Astrocyte of the cerebellum (primary cell): ENCODE measurements around the gene PIGL.
A peak's percentile ranks its signal among the peaks of the same experiment; 100 is the strongest.

Experiments
- DNase-seq: peaks from one replicate; pipeline ENCODE4 v3.0.0-alpha.2; 2011; ENCODE audit warnings: low read depth
- H3K4me3 ChIP-seq: 2 replicates; pipeline ENCODE4 v1.5.1; 2011; ENCODE audit warnings: mild to moderate bottlenecking, low read depth, low read length, moderate library complexity
- CTCF ChIP-seq: IDR thresholded peaks from 2 replicates; pipeline ENCODE4 v1.5.1; 2012; ENCODE audit warnings: low read length, low read depth, moderate library complexity, mild to moderate bottlenecking; ENCODE audit errors: missing control alignments
- in situ Hi-C: cut with HindIII; loops from 2 replicates; pipeline ENCODE4 v1.10.0; 2017; ENCODE audit warnings: low sequenced_read_pairs

The PIGL gene

DNA sequence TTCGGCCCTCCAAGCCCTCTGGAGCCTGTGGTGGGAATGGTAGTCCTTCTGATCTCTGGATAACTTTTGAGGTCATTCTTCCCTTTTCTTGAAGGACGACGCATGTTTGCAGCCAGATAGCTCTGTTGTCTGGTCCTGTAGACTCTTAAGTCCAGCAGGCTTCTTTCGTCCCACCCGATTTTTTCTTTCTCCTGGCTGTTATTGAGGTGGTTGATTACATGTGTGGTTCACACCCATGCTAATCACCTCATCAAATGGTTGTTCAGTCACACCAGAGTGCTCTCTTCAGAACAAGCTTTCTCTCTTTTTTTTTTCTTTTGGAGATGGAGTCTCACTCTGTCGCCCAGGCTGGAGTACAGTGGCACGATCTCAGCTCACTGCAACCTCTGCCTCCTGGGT, 30.6 kb downstream of the PIGL start:
- DNase-seq, result no peak
- in situ Hi-C loops, result no loop called here

GRCh38 chr17:16250635-16251034, 33.6 kb downstream of the PIGL start:
- no peak overlapping the region for H3K4me3 ChIP-seq
- DNase-seq, result no peak
- in situ Hi-C loops, result no loop called here
- no peak for TF ChIP-seq CTCF

More for the DNA sequence above, 30.6 kb downstream of the PIGL start:
- H3K4me3 ChIP-seq, result no peak overlapping the region
- no peak for TF ChIP-seq CTCF

DNA sequence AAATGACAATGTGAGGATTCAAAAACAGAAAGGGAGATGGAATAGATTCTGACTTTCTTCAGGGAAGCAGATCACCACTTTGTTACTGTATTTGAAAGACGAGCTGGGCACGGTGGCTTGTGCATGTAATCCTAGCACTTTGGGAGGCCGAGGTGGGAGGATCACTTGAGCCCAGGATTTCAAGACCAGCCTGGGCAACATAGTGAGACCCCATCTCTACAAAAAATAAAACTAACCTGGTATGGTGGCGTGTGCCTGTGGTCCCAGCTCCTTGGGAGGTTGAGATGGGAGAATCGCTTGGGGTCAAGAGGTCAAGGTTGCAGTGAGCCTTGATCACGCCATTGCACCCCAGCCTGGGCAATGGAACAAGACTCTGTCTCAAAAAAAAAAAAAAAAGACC, 34.0 kb downstream of the PIGL start:
- no peak for TF ChIP-seq CTCF
- in situ Hi-C loops, result no loop called here

GRCh38 chr17:16251556-16251955, 34.5 kb downstream of the PIGL start:
- TF ChIP-seq CTCF, result no peak
- in situ Hi-C loops, result no loop called here
- H3K4me3 ChIP-seq, result no peak overlapping the region
- DNase-seq, result no peak

More for the DNA sequence above, 34.0 kb downstream of the PIGL start:
- no peak for DNase-seq
- no peak overlapping the region for H3K4me3 ChIP-seq

DNA sequence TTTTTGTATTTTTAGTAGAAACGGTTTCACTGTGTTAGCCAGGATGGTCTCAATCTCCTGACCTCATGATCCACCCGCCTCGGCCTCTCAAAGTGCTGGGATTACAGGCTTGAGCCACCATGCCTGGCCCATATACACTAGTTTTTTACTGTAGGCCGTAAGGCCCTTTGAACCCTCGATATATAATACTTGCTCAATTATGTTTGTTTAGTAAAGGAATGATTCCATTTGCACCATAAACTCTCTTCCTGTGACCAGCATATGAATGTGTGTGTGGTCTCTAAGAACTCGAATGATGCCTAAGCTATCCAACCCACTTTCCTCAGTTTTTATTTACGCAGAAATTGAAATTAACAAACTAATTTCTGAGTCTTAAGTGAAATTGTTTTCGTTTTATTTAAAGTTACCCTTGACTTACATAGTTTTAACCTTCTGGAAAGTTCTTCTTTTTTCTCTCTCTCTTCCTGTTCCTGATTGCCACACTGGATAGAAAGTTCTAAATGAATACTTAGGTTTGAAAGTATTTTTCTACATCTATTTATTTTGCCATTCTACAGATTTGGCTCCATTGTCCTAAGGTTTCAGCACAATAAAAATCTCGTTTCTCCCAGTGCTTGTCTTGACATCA, 37.9 kb downstream of the PIGL start:
- in situ Hi-C loops, result no loop called here
- DNase-seq, result no peak
- no peak for TF ChIP-seq CTCF
- H3K4me3 ChIP-seq, result no peak overlapping the region

DNA sequence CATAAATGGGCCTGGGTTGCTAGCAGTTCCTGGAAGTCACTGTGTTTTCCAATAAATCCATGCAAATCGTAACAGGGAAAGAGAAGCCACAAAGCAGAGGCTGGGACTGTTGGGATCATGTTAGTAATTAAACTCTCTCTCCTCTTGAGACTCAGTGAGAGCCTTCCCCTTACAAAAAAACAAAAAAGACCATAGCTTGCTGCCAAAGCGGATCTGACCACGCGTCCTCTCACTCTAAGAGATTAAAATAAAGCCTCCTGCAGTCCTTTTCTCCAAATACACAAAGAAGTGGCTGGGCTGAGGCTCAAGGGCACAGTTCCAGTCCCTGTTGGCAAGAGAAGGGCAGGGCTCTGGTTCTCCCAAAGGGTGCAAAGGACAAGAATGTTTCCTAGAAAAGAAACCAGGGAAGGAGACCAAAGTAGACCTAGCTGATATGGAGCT, 38.5 kb downstream of the PIGL start:
- in situ Hi-C loops, result no loop called here
- TF ChIP-seq CTCF, result no peak
- peak; percentile 49 for DNase-seq
- H3K4me3 ChIP-seq, result peak overlapping the region; percentile 12
